ENCODE results near the gene TENM3. TPM values are rescaled to one million over a fixed set of nuclear protein-coding genes. Genes with fewer than 3 reads are reported as not detected.

TENM3 gene
- total and polyA plus RNA-seq, 2 experiments from 2014 or later, result 16.1 to 70.9 TPM

GRCh38 chr4:182741914-182742313, 498.7 kb downstream of the TENM3 start:
- no peaks in the 10 kb centered on the region for H3K9me2 ChIP-seq (replicated peaks; ENCODE audit: insufficient read depth)
- H3K4me2 ChIP-seq, result no peak overlapping the region
- no peaks in the 10 kb centered on the region for H3K9me3 ChIP-seq (ENCODE audit: low read depth)
- no peak overlapping the region for H3K27ac ChIP-seq
- WGBS (ENCODE audit: low lambda C conversion rate, missing lambda C conversion rate), result 93% methylated on average over 5 of the region's 5 CpGs
- H3K4me3 ChIP-seq, result no peak overlapping the region
- DNase-seq (ENCODE audit: low spot score), result no peak
- TF ChIP-seq CTCF (IDR thresholded peaks at IDR 0.05; ENCODE audit: poor library complexity) (no peak), EZH2 (IDR thresholded peaks at IDR 0.05; ENCODE audit: borderline replicate concordance) (no peak), EZH2phosphoT487 (IDR thresholded peaks at IDR 0.05; ENCODE audit: low read depth, severe bottlenecking, unreplicated experiment) (no peak)
- H2AFZ ChIP-seq, result no peak overlapping the region
- no peaks in the 10 kb centered on the region for H3K79me2 ChIP-seq
- no peaks in the 10 kb centered on the region for H3K4me1 ChIP-seq (ENCODE audit: insufficient read depth)
- no peaks in the 10 kb centered on the region for H3K36me3 ChIP-seq (replicated peaks; ENCODE audit: insufficient read depth, low read depth)
- no peaks in the 10 kb centered on the region for H3K27me3 ChIP-seq
- no peaks in the 10 kb centered on the region for H4K20me1 ChIP-seq (ENCODE audit: insufficient read depth, poor library complexity, severe bottlenecking)

- H4K20me1 ChIP-seq (ENCODE audit: insufficient read depth, poor library complexity, severe bottlenecking), result no peaks in the 10 kb centered on the region
- H3K4me3 ChIP-seq, result no peak overlapping the region
- DNase-seq (ENCODE audit: low spot score), result no peak
- H2AFZ ChIP-seq, result no peak overlapping the region
- no peaks in the 10 kb centered on the region for H3K79me2 ChIP-seq
- H3K4me1 ChIP-seq (ENCODE audit: insufficient read depth), result no peaks in the 10 kb centered on the region
- no peaks in the 10 kb centered on the region for H3K9me2 ChIP-seq (replicated peaks; ENCODE audit: insufficient read depth)
- H3K27me3 ChIP-seq, result no peaks in the 10 kb centered on the region
- TF ChIP-seq CTCF (IDR thresholded peaks at IDR 0.05; ENCODE audit: poor library complexity) (no peak), EZH2phosphoT487 (IDR thresholded peaks at IDR 0.05; ENCODE audit: low read depth, severe bottlenecking, unreplicated experiment) (no peak), EZH2 (IDR thresholded peaks at IDR 0.05; ENCODE audit: borderline replicate concordance) (no peak)
- no peaks in the 10 kb centered on the region for H3K9me3 ChIP-seq (ENCODE audit: low read depth)
- no peaks in the 10 kb centered on the region for H3K36me3 ChIP-seq (replicated peaks; ENCODE audit: insufficient read depth, low read depth)
- H3K4me2 ChIP-seq, result no peak overlapping the region
- H3K27ac ChIP-seq, result no peak overlapping the region
These were observed 500.6 kb downstream of the TENM3 start for GRCh38 chr4:182743815-182744214.

GRCh38 chr4:182745237-182745636, 502.0 kb downstream of the TENM3 start:
- DNase-seq (ENCODE audit: low spot score), result peak; percentile 27
- WGBS (ENCODE audit: low lambda C conversion rate, missing lambda C conversion rate), result 62% methylated on average over 4 of the region's 4 CpGs
- no peaks in the 10 kb centered on the region for H4K20me1 ChIP-seq (ENCODE audit: insufficient read depth, poor library complexity, severe bottlenecking)
- no peak overlapping the region for H3K27ac ChIP-seq
- TF ChIP-seq EZH2 (IDR thresholded peaks at IDR 0.05; ENCODE audit: borderline replicate concordance), result no peak
- TF ChIP-seq EZH2phosphoT487 (IDR thresholded peaks at IDR 0.05; ENCODE audit: low read depth, severe bottlenecking, unreplicated experiment), result no peak
- no peak overlapping the region for H3K4me2 ChIP-seq
- H3K4me1 ChIP-seq (ENCODE audit: insufficient read depth), result no peaks in the 10 kb centered on the region
- H2AFZ ChIP-seq, result no peak overlapping the region
- H3K9me3 ChIP-seq (ENCODE audit: low read depth), result no peaks in the 10 kb centered on the region
- H3K79me2 ChIP-seq, result no peaks in the 10 kb centered on the region
- H3K9me2 ChIP-seq (replicated peaks; ENCODE audit: insufficient read depth), result no peaks in the 10 kb centered on the region
- no peaks in the 10 kb centered on the region for H3K27me3 ChIP-seq
- H3K4me3 ChIP-seq, result no peak overlapping the region
- H3K36me3 ChIP-seq (replicated peaks; ENCODE audit: insufficient read depth, low read depth), result no peaks in the 10 kb centered on the region

GRCh38 chr4:182746876-182747275, 503.7 kb downstream of the TENM3 start:
- DNase-seq (ENCODE audit: low spot score), result no peak
- Histone ChIP-seq H2AFZ (no peak overlapping the region), H3K27me3 (no peaks in the 10 kb centered on the region), H3K4me3 (no peak overlapping the region), H4K20me1 (ENCODE audit: insufficient read depth, poor library complexity, severe bottlenecking) (no peaks in the 10 kb centered on the region), H3K36me3 (replicated peaks; ENCODE audit: insufficient read depth, low read depth) (no peaks in the 10 kb centered on the region), H3K27ac (no peak overlapping the region), H3K4me2 (no peak overlapping the region), H3K79me2 (no peaks in the 10 kb centered on the region), H3K9me2 (replicated peaks; ENCODE audit: insufficient read depth) (no peaks in the 10 kb centered on the region), H3K9me3 (ENCODE audit: low read depth) (no peaks in the 10 kb centered on the region), H3K4me1 (ENCODE audit: insufficient read depth) (no peaks in the 10 kb centered on the region)
- TF ChIP-seq CTCF (IDR thresholded peaks at IDR 0.05; ENCODE audit: poor library complexity) (no peak), EZH2phosphoT487 (IDR thresholded peaks at IDR 0.05; ENCODE audit: low read depth, severe bottlenecking, unreplicated experiment) (no peak), EZH2 (IDR thresholded peaks at IDR 0.05; ENCODE audit: borderline replicate concordance) (no peak)
- WGBS (ENCODE audit: low lambda C conversion rate, missing lambda C conversion rate), result 98% methylated on average over 4 of the region's 4 CpGs

Measured in hepatocyte (in vitro differentiated cells).